CD14-positive monocyte (primary cell): ENCODE measurements around the gene TCP1. TPM values are rescaled to one million over a fixed set of nuclear protein-coding genes. Genes with fewer than 3 reads are reported as not detected.

Source experiments
- DNase-seq, 3 donors: peaks; one replicate each; pipeline ENCODE4 v3.0.0-alpha.2; 2011 to 2022
- H2AFZ ChIP-seq: 2 replicates; pipeline ENCODE4 v1.6.0; 2012; ENCODE audit warnings: mild to moderate bottlenecking, low read depth, low read length, inconsistent platforms; ENCODE audit not compliant: insufficient read depth, poor library complexity, severe bottlenecking
- H3K27ac ChIP-seq, 2 donors: 1 replicate in 1 of 2; 2 replicates in 1 of 2; pipeline ENCODE4 v1.5.1; 2012 to 2013; ENCODE audit warnings: low read length in 2 of 2, control low read depth in 1 of 2, inconsistent platforms in 1 of 2, low read depth in 1 of 2, mild to moderate bottlenecking in 1 of 2
- H3K27me3 ChIP-seq, 2 donors: one replicate each; pipeline versions ENCODE4 v1.6.0 to v1.6.1; 2011 to 2013; ENCODE audit warnings: low read length in 2 of 2; ENCODE audit not compliant: control insufficient read depth in 2 of 2, insufficient read depth in 2 of 2
- H3K36me3 ChIP-seq, 2 donors: replicated peaks in 1 of 2; 1 replicate in 1 of 2; 2 replicates in 1 of 2; pipeline versions ENCODE4 v1.5.1 to v1.6.1; 2012 to 2013; ENCODE audit warnings: low read length in 2 of 2, control low read depth in 1 of 2, inconsistent platforms in 1 of 2, mild to moderate bottlenecking in 1 of 2; ENCODE audit not compliant: insufficient read depth in 2 of 2, control insufficient read depth in 1 of 2
- H3K4me1 ChIP-seq, 2 donors: 1 replicate in 1 of 2; 2 replicates in 1 of 2; pipeline versions ENCODE4 v1.5.1 to v1.6.1; 2012 to 2013; ENCODE audit warnings: low read length in 2 of 2, control low read depth in 1 of 2, inconsistent platforms in 1 of 2, mild to moderate bottlenecking in 1 of 2, moderate library complexity in 1 of 2; ENCODE audit not compliant: insufficient read depth in 2 of 2, control insufficient read depth in 1 of 2
- H3K4me2 ChIP-seq: replicated peaks from 2 replicates; pipeline ENCODE3; 2012; ENCODE audit warnings: low read length, moderate library complexity, mild to moderate bottlenecking; ENCODE audit not compliant: poor library complexity, severe bottlenecking; ENCODE audit errors: extremely low read depth
- H3K4me3 ChIP-seq, 3 experiments: fragments of 200-600 bp in 1 of 3; sonication (generic) in 1 of 3; replicated peaks in 1 of 3; 1 replicate in 2 of 3; 2 replicates in 1 of 3; pipeline ENCODE4 v1.5.1; 2011 to 2013; ENCODE audit warnings: low read length in 3 of 3, mild to moderate bottlenecking in 3 of 3, control low read depth in 2 of 3, low read depth in 2 of 3, inconsistent platforms in 1 of 3, moderate library complexity in 1 of 3
- H3K79me2 ChIP-seq: 2 replicates; pipeline ENCODE4 v1.6.0; 2012; ENCODE audit warnings: mild to moderate bottlenecking, control low read depth, inconsistent platforms, low read length, moderate library complexity; ENCODE audit not compliant: insufficient read depth
- H3K9ac ChIP-seq: 2 replicates; pipeline ENCODE4 v1.6.0; 2017; ENCODE audit warnings: low read length, mild to moderate bottlenecking; ENCODE audit not compliant: insufficient read depth, poor library complexity, severe bottlenecking
- H3K9me3 ChIP-seq, 2 donors: replicated peaks in 1 of 2; 1 replicate in 1 of 2; 2 replicates in 1 of 2; pipeline versions ENCODE4 v1.5.1 to v1.6.1; 2012 to 2013; ENCODE audit warnings: low read length in 2 of 2, control low read depth in 1 of 2; ENCODE audit not compliant: control insufficient read depth in 1 of 2, insufficient read depth in 1 of 2
- H4K20me1 ChIP-seq: 2 replicates; pipeline ENCODE4 v1.6.0; 2012; ENCODE audit warnings: mild to moderate bottlenecking, low read length, control low read depth, moderate library complexity; ENCODE audit not compliant: insufficient read depth
- H3K27ac Mint-ChIP-seq, 7 donors: one replicate each; pipeline ENCODE4 v1.8.0; 2020; ENCODE audit warnings: mild to moderate bottlenecking in 7 of 7, mixed read lengths in 7 of 7, moderate library complexity in 6 of 7, inconsistent platforms in 2 of 7
- H3K27me3 Mint-ChIP-seq, 3 donors: one replicate each; pipeline ENCODE4 v1.8.0; 2021 to 2022; ENCODE audit warnings: low read depth in 3 of 3, mild to moderate bottlenecking in 3 of 3, mixed read lengths in 3 of 3, moderate library complexity in 3 of 3, inconsistent platforms in 1 of 3
- H3K36me3 Mint-ChIP-seq, 2 donors: one replicate each; pipeline ENCODE4 v1.8.0; 2020; ENCODE audit warnings: mixed read lengths in 2 of 2, inconsistent platforms in 1 of 2, mild to moderate bottlenecking in 1 of 2
- H3K4me1 Mint-ChIP-seq: one replicate; pipeline ENCODE4 v1.8.0; 2020; ENCODE audit warnings: mild to moderate bottlenecking, mixed read lengths
- H3K4me3 Mint-ChIP-seq, 2 donors: one replicate each; pipeline ENCODE4 v1.8.0; 2020; ENCODE audit warnings: mild to moderate bottlenecking in 2 of 2, mixed read lengths in 2 of 2, moderate library complexity in 1 of 2
- H3K9me3 Mint-ChIP-seq, 7 donors: one replicate each; pipeline ENCODE4 v1.8.0; 2020 to 2022; ENCODE audit warnings: mixed read lengths in 7 of 7, mild to moderate bottlenecking in 6 of 7, moderate library complexity in 6 of 7, inconsistent platforms in 2 of 7
- WGBS: methylation state at CpG from one replicate; pipeline ENCODE4 v1.1.5; 2013; ENCODE audit warnings: missing lambda C conversion rate; ENCODE audit not compliant: insufficient coverage; 5-methylcytosine and 5-hydroxymethylcytosine counted together
- intact Hi-C, 2 donors: fragments of 100-400 bp; cut with micrococcal nuclease; formaldehyde crosslinking; loops; one replicate each; pipeline versions ENCODE4 v1.15.0 to v1.15.1; 2023
- polyA plus RNA-seq, 3 donors: library from polyadenylated mRNA; depleted of rRNA in 1 of 3; unstranded in 2 of 3; stranded (reverse) in 1 of 3; fragments of 300-500 nt in 2 of 3; fragments of >200 nt in 1 of 3; fragmentation: Illumina TruSeq in 2 of 3; gene quantifications; 1 replicate in 2 of 3; 2 replicates in 1 of 3; pipeline ENCODE4 v1.2.3, GENCODE V29; 2012 to 2021
- TF ChIP-seq, protein P1 (sequence below): fragments of 200-600 bp; IDR thresholded peaks from one replicate; pipeline ENCODE4 v1.8.0; 2022; ENCODE audit warnings: antibody characterized with exemption, mild to moderate bottlenecking

Gene TCP1
- polyA plus RNA-seq, 3 donors = 44.5 to 79.5 (median 69.3) TPM

DNA sequence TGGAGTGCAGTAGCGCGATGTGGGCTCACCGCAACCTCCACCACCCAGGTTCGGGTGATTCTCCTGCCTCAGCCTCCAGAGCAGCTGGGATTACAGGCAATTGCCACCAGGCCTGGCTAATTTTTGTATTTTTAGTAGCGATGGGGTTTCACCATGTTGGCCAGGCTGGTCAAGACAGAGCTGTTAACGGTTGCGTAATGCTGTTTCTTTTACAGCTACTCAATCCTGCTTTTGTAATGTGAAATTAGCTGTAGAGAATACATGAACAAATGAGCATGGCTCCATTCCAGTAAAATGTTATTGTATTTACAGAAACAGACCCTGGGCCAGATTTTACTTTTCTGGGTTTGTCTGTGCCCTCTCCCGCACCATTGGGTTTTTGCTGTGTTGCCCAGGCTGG, 12.5 kb upstream of the TCP1 start:
- Histone ChIP-seq H3K4me2 (no peak overlapping the region), H3K79me2 (no peaks in the 10 kb centered on the region), H3K27ac (no peak overlapping the region), H3K4me1 (peaks cover 18 to 21% of the 10 kb centered on the region in 2 donors), H3K4me3 (no peak overlapping the region), H2AFZ (peak overlapping the region; percentile 46), H3K9me3 (no peaks in the 10 kb centered on the region), H3K36me3 (peaks cover 23 to 32% of the 10 kb centered on the region in 2 donors), H4K20me1 (no peaks in the 10 kb centered on the region), H3K9ac (no peak overlapping the region), H3K27me3 (no peaks in the 10 kb centered on the region)
- DNase-seq = peak in 2 of 3 donors; percentile 10 to 35
- Mint-ChIP-seq H3K9me3 (peaks cover 0 to 3% (median 1%) of the 10 kb centered on the region in 7 donors), H3K27ac (peak overlapping the region in 4 of 7 donors; percentile 24 to 78 (median 51)), H3K4me3 (no peak overlapping the region), H3K4me1 (peaks cover 19% of the 10 kb centered on the region), H3K36me3 (peaks cover 29 to 34% of the 10 kb centered on the region in 2 donors), H3K27me3 (no peaks in the 10 kb centered on the region)
- TF ChIP-seq, protein P1, sequence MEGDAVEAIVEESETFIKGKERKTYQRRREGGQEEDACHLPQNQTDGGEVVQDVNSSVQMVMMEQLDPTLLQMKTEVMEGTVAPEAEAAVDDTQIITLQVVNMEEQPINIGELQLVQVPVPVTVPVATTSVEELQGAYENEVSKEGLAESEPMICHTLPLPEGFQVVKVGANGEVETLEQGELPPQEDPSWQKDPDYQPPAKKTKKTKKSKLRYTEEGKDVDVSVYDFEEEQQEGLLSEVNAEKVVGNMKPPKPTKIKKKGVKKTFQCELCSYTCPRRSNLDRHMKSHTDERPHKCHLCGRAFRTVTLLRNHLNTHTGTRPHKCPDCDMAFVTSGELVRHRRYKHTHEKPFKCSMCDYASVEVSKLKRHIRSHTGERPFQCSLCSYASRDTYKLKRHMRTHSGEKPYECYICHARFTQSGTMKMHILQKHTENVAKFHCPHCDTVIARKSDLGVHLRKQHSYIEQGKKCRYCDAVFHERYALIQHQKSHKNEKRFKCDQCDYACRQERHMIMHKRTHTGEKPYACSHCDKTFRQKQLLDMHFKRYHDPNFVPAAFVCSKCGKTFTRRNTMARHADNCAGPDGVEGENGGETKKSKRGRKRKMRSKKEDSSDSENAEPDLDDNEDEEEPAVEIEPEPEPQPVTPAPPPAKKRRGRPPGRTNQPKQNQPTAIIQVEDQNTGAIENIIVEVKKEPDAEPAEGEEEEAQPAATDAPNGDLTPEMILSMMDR = no peak
- WGBS = no CpG with 5 or more reads among the region's 8 CpGs
- intact Hi-C loops = no loop called here

DNA sequence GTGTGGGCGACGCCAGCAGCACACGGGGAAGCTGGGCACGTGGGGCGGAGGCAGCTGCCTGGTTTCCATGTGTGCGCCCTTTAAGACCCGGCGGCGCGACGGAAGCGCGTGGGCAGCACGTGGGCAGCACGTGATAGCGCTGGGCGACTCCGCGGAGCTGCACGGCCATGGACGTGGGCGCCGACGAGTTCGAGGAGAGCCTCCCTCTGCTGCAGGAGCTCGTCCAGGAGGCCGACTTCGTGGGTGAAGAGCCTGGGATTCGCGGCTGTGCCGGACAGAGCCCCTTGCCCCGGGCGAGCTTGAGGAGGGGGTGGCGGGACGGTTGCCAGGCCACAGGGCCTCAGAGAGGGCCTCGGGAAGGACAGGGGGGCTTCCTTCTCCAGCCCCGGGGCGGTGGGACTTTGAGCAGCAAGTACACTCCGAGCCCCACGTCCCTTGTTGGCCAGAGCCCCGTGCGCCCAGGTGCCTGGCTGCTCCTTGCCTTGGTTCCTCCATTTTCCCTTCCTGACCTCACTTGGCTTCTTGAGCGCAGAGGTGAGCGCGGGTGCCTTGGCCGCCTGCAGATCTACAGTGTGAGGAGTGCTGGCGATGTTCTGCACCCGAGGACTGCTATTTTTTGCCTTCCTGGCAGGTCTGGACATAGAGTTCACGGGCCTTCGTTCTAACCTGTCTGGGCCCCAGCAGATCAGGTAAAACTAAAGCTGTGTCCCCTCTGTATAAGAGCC, 10.9 kb upstream of the TCP1 start, which contains the start of gene PNLDC1:
Gene PNLDC1, plus strand, starts transcription at position 136 of the 725 bp plus-strand sequence. Its CDS starts 32 bp downstream, at position 168.
- Histone ChIP-seq H4K20me1 (no peaks in the 10 kb centered on the region), H3K36me3 (peaks cover 35 to 47% of the 10 kb centered on the region in 2 donors), H3K9me3 (no peaks in the 10 kb centered on the region), H3K27ac (no peak within 1 kb of the TSS), H3K4me2 (no peak within 1 kb of the TSS), H3K27me3 (no peaks in the 10 kb centered on the region), H3K79me2 (peaks cover 7% of the 10 kb centered on the region), H3K4me3 (no peak within 1 kb of the TSS), H3K9ac (no peak within 1 kb of the TSS), H2AFZ (no peak within 1 kb of the TSS), H3K4me1 (peaks cover 7 to 10% of the 10 kb centered on the region in 2 donors)
- Mint-ChIP-seq H3K36me3 (peaks cover 40 to 45% of the 10 kb centered on the region in 2 donors), H3K27me3 (no peaks in the 10 kb centered on the region), H3K27ac (no peak within 1 kb of the TSS), H3K4me1 (peaks cover 8% of the 10 kb centered on the region), H3K9me3 (peaks cover 0 to 3% (median 1%) of the 10 kb centered on the region in 7 donors), H3K4me3 (no peak within 1 kb of the TSS)
- TF ChIP-seq, protein P1 = no peak
- intact Hi-C loops = no loop called here
- DNase-seq = no peak
- 96% methylated on average over 50 of the region's 50 CpGs for WGBS
